GM12892 (cell line): ENCODE measurements around the gene PPP2R2C.

Source experiments
- POLR2A ChIP-seq: IDR thresholded peaks from 2 replicates; pipeline ENCODE4 v1.6.1; 2011; ENCODE audit warnings: low read depth, low read length, control low read depth
- TAF1 ChIP-seq: IDR thresholded peaks from 2 replicates; pipeline ENCODE4 v1.6.1; 2011; ENCODE audit warnings: low read depth, mild to moderate bottlenecking, control low read depth, low read length, borderline replicate concordance

DNA sequence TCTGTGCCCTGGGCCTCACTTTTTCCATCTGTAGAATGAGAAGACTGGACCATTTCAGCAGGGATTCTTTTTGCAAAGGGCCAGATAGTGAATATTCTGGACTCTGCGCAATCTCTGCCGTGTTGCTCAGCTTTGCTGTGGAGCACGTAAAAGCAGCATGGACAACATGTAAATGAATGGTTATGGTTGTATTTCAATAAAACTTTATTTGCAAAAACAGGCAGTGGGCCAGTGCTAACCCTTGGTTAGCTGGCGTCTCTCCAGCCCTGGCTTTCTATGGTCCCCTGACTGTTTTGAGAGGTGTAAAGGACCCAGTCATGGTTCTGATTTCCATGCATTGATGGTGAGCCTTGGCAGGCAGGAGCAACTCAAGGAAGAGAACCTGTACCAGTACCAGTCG is 184.1 kb downstream of the PPP2R2C start:
- no peak for TF ChIP-seq POLR2A
- TF ChIP-seq TAF1 = no peak
